Stimulated activated CD8-positive, alpha-beta memory T cell treated with anti-CD3 and anti-CD28 coated beads, Interleukin-4, amount 100 ng/mL, for 4 hours (primary cell): ENCODE data around the gene TESMIN.

Source experiments
- DNase-seq, 2 donors: peaks; one replicate each; pipeline ENCODE4 v3.0.0-alpha.2; 2020; ENCODE audit warnings: low read depth in 2 of 2, low spot score in 1 of 2

Gene TESMIN

DNA sequence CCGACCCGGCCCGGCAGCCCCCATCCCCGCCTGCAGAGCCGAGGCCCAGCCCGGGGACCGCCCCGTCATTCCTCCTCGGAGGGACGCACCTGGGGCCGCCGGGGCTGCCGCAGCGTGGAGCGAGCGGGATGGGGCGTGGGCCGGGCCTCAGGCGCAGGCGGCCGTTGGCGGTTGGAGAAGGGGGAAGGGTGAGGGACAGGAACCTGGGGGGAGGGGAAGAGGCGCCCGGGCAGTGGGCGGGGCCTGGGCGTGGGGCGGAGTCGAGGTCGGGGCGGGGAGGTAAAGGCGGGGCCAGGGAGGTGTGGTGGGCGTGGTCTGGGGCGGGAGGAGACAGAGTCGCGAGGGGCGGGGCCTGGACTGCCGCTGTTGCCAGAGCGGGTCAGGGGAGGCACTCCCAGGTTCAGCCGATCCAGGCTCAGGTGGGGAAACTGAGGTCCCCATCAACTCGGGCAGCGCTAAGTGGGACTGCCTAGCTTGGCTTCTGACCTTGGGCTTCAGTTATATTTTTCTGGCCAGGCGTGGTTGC is at the start of gene TESMIN:
Gene TESMIN (minus strand): TSS at position 190 of the 526 bp plus-strand sequence. CDS start 860 bp downstream, outside the sequence.
- peak; percentile 83 to 88 for DNase-seq

DNA sequence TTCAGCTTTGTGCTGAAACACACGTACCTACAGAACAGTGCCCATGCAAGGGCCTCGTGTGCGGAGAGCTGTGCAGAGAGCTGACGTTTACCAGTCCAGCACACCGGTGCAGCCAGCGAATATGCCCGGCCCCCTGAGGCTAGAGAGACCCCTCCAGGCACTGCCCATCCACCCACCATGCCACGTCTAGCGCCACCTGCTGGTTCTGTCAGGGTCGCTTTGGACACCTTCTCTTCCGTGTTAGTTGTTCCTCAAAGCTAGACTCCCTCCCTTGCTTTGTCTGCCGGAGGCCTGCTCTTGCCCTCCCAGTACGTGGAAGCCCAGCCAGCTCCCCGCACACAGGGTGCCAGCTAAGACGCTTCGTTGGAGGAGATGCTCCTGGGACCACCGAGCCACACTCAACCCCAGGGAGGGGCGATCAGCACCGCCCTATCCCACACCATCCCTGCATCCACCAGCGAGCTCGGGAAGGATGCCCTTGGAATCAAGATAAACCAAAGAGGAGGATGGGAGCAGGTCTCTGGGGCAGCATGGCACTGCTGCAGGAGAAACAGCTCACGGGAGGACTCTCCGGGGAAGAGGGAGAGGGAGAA is 47.0 kb upstream of the TESMIN start:
- DNase-seq = peak in 1 of 2 donors; percentile 12

- DNase-seq = no peak
These were observed 45.5 kb upstream of the TESMIN start for GRCh38 chr11:68796801-68797200.

GRCh38 chr11:68792400-68792966 is 41.2 kb upstream of the TESMIN start:
- no peak for DNase-seq

GRCh38 chr11:68784653-68785052 is 33.3 kb upstream of the TESMIN start:
- DNase-seq = no peak

DNA sequence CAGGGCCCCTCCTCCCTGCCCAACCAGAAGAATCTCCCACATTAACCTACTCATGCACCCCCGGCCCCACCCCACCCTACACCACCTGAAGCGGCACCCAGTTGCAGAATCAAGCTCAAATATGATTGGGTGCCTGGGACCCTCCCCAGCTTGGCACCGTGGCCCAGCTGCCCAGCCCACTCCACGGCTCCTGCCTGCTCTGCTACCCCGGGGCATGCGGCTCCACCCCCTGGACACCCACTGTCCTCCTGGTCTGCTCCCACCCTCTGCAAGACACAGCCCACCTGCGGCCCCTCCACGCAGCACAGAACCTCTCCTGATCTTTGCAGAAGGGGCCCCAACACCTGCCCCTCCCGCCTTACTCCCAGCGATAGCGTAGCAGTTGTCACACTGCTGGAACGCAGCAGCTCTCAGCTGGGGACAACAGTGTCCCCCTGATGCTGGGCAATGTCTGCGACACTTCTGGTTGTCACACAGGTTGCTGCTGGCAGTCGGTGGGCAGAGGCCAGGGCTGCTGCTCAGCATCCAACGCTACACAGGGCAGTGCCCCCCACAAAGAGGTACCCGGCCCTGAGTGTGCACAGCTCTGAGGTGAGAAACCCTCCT is 32.0 kb upstream of the TESMIN start:
- DNase-seq = no peak

DNA sequence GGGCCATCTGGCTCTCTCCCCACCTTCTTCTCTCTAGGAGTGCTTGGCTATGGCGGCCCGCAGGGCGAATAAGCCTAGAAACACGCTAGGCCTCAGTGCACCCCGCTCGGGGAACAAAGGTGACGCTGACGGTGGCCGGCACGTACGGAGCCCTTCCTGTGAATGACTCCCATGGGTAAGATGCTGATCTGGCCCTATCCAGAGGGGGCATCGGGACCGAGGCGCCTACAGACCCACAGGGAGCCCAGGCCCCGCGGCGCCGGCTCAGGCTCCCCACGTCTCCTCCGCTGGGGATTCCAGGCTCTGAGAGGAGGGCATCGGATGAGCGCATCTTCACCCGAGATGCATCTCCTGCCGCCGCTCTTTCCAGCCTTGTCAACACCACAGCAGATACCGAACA is 31.4 kb upstream of the TESMIN start:
- DNase-seq = no peak

- no peak for DNase-seq
These were observed 29.5 kb upstream of the TESMIN start for GRCh38 chr11:68780829-68781228.

GRCh38 chr11:68778205-68778604 is 26.9 kb upstream of the TESMIN start:
- no peak for DNase-seq

DNA sequence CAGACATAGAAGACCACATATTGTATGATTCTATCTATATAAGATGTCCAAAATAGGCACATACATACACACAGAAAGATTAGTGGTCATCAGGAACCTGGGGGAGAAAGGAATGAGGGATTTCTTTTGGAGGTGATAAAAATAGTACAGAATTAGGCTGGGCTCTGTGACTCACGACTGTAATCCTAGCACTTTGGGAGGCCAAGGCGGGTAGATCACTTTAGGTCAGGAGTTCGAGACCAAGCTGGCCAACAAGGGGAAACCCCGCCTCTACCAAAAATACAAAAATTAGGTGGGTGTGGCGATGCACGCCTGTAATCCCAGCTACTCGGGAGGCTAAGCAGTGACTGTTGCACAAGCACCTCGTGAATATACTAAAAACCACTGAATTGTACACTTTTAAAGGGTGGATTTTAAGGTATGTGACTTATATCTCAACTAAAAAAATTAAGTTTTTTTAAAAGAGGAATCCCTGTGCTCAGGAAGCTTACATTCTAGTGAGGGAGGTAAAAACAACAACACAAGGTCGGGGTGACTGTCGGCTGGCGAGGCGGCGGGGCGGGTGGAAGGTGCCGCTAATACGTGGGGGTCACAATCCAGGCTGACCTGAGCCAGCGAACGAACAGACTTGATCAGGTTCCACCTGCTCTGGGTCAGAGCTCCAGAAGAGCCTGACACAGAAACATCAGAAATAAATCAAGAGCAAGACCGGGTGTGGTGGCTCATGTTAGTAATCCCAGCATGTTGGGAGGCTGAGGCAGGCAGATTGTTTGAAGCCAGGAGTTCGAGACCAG is 25.3 kb upstream of the TESMIN start:
- DNase-seq = no peak

DNA sequence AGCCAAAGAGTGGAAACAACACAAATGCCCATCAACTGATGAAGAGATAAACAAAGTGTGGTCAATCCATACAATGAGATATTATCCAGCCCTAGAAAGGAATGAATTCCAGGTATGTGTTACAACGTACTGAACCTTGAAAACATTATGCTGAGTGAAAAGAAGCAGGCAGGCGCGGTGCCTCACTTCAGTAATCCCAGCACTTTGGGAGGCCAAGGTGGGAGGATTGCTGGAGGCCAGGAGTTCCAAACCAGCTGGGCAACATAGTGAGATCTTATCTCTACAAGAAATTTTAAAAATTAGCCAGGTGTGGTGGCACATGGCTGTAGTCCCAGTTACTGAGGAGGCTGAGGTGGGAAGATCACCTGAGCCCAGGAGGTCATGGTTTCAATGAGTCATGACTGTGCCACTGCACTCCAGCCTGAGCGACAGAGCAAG is 24.6 kb upstream of the TESMIN start:
- DNase-seq = no peak

DNA sequence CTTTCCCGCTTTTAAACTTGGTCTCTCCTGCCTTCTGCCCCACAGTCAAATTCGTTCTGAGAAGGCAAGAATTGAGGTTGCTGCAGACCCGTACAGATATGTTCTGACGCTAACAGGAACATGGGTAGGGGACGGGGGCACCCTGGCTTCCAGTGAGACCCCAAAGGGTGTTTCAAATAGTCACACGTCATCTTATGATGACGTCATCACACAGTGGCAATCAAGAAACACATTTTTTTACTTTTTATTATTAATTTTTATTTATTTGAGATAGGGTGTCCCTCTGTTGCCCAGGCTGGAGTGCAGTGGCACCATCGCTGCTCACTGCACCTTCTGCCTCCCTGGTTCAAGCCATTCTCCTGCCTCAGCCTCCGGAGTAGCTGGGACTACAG is 22.9 kb upstream of the TESMIN start:
- DNase-seq = no peak

DNA sequence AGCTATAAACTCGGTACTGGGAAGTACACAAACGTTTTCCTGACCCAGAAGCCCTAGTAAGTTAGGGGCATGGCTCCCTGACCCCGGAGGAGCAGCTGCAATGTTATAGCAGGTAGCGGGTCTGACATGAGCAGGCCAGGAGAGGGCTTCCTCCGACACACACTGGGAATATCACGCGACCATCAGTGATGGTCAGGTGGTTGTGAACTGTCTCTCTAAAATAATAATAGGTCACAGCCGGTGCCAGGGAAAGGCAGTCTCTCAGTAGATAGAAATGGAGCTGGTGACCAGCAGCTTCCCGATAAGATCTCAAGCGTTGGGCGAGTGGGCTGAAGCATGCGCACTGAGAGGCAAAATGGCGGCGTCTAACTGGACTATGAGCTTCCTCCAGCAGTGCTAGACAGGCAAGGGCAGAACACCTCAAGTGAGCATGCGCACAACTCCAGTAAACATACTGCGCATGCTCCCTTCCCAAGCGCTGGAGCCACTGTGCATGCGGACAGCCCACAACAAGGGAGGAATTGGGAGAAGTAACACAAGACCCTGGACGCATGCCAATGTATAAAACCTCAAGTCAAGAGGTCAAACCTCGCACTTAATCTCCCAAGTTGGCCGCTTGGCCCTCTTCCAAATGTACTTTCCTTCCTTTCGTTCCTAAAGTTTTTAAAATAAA is 22.3 kb upstream of the TESMIN start:
- DNase-seq = no peak

GRCh38 chr11:68772936-68773335 is 21.6 kb upstream of the TESMIN start:
- DNase-seq = no peak

DNA sequence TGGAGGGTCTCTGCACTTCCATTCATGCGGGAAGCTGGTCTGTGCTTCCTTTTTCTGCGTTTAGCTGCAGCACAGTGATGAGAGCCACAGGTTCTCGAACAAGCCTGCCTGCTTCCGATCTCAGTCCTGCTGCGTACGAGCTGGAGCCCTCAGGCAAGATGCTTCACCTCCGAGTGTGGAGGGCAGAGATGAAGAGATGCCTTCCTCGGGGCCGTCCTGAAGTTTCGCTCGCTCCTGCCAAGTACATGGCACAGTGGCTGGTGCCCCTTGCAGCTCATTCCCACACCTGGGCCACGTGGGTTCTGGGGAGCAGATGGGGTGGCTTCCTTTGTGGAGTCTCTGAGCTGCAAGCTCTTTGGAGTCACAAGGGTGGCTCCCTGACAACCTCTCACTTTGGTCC is 19.5 kb upstream of the TESMIN start:
- no peak for DNase-seq

- no peak for DNase-seq
These were observed 16.4 kb upstream of the TESMIN start for GRCh38 chr11:68767672-68768071.

GRCh38 chr11:68766786-68767185 is 15.5 kb upstream of the TESMIN start:
- no peak for DNase-seq

- DNase-seq = no peak
These were observed 13.4 kb upstream of the TESMIN start for GRCh38 chr11:68764746-68765145.

DNA sequence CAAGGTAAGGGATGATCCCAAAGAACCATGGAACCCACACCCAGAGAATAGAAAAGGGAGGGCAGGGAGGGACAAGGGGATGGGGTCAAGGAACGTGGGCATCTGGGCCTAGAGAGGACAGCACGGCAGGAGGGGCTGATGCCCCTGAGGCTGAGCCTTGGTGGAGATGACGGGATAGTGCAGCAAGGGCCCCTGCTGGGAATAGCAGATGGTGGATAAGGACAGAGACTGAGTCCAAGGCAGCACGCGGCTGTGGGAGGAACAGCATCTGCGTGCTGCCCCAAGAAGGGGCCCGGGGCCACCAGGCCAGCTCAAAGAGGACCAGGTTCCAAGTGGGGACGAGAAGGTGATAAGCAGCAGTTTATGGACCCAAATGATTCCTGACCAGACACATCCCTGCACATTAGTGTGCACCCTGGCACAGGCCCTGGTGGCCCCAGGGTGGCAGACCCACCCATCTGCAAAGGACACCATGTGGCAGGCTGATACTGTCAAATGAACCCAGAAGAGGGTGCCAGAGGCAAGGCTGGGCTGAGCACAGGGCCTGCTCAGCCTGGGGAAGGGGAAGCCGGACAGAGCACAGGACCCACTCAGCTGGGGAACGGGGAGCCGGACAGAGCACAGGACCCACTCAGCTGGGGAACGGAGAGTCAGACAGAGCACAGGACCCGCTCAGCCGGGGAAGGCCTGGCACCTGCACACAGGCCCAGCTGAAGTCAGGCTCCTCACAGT is 12.8 kb upstream of the TESMIN start:
- no peak for DNase-seq

DNA sequence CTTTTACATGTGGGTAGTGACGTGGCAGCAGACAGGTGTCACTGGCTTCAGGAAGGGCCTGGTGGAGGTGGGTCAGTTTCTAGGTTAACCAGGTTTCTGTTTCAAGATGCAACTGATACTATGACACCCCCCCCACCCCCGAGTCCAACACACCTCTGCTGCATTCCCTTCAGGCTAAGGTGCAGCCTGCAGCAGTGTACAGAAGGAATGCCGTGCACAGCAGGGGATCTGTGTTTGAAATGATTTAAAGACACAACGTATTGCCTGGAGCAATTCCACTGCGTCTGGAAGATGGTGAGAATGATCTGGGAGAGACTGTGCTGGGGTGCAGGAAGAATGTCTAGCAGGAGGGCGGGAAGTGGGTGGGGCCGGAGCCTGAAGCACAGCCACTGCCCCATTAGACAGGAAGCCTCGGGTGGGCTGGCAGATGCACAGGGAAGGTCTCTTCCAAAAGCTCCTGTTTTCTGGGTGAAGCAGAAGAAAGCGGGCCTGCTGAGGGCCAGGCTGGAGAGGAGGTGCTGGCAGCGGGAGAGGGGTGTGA is 11.9 kb upstream of the TESMIN start:
- DNase-seq = no peak
